Amniotic epithelial cell (primary cell): ENCODE data around the gene TMEM266.

Experiments used
- DNase-seq: peaks from one replicate; pipeline ENCODE4 v3.0.0-alpha.2; 2010; ENCODE audit warnings: low read depth

TMEM266 gene

DNA sequence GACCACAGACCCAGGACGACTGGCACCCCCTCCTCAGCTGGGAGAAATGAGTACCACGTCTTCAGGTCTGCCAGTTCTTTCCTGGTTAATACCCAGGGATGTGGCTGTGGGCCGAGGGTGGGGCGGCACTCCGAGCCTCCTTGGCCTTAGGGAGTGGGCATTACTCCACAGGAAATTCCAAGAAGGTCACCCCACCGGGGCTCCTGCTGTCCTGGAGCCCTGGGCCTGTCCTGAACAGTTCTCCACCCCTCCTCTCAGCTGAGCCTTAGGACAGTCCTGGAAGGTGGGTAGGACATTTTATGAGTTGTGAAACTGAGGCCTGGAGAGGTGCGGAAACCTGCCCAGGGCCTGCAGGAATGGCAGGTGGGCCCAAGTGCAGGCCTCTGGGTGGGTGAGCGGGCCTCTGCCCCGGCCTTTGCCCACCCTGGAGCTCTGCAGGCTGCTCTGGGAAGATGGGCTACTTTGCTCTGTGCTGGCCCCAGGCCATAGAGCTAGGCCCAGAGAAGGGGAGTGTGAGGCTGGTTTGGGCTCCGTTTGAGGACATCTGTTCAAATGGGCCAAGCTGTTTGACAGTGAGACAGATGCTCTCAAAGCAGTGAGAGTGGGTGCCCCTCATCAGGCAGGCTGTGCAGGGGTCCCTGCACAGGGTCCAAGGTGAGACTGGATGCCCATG, 103.1 kb downstream of the TMEM266 start:
- DNase-seq = no peak

DNA sequence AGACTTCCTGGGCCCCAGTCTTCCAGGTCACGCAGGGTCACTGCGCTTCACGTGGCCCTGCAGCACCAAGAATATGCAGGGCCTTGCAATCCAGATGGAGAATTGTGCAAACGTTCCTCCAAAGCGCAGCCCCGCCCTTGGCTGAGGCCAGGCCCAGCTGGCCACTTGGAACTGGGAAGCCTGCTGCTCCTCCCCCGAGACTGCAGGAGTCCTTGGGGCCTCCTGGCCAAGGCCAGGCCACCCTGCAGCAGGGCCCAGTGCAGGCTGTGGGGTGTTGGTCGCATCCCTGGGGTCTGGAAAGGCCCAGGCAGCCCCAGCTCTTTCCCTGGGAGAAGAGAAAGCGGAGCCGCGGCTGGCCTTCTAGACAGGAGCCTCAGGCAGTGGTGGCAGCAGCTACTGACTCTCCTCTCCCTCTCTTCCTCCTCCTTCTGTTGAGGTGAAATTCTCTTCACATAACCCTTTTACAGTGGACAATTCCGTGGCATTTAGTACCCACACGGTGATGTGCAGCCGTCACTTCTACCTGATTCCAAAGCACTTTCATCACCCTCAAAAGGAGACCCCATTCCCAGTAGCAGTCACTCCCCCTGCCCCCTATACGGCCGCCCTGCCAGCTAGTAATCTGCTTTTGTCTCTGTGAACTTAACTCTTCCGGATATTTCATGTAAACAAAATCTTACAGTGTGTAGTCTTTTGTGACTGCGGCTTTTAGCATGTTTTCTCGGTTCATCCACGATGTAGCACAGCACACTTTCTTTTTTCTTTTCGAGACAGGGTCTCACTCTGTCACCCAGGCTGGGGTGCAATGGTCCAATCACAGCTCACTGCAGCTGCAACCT, 103.9 kb downstream of the TMEM266 start:
- no peak for DNase-seq

DNA sequence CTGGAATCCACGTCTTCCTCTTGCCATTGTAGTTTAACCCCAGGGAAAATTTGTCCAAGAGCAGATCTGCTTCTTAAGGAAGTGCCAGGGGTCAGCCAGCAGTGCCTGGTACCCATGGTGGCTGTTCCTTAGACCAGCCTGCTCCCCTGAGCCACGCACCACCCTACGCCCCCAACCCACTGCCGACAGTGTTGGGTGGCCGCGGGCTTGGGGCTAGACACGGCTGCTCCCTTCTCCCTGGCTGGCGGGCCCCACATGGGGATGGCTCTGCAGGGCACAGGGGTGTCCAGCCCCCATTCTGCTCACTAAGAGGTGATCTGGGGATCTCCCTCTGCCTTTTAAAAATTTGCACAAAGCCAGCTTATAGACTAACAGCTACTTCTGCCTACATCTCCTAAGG, 104.8 kb downstream of the TMEM266 start:
- DNase-seq = no peak

DNA sequence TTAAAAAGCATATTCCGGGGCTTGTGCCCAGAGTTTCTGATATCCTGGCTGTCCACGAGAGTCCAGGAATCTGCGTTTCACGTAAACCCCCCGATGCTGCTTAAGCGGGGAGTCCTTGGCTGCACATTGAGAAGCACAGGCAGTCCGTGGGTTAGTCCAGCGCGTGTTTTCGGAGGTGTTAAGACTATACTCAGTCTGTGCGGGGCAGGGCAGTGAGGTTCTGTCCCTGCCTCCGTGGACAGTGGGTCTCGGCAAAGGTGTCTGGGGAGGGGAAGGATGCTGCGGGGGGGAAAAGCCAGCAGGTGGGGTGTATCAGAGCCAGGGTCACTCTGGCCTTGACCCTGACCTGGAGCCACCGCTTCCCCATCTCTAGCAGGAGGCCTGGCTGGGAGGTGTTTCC, 106.2 kb downstream of the TMEM266 start:
- DNase-seq = no peak

DNA sequence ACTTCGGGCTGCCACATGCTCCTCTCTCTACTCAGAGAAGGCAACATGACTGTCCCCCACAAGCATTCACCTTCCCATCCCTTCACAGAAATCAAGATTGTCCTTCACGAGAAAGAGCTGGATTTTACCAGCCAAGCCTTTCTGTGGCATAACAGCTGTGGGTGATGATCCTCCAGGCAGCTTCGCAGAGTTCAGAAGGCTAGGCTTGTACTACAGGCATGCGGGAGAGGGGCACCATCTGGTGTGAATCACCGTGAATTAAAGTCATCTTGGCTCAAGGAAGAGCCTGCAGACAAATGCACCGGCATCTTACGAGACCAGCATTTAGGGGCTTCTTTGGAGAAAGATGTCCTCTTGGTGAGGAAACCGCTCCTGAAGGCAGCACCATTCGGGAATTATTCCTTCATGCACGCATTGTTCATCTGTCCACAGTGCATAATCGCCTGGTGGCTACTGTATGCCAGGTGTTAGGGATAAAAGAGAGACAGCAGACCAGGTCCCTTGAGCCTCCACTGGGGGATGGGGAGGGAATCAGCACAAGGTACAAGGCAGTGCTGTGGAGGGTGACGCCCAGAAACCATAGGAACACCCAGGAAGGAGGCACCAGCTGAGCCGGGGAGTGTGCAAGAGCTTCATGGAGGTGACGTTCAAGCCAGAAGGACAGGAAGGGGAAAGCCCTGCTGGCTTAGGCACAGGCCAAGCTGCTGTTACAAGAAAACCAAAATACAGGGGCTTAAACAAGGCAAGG, 108.6 kb downstream of the TMEM266 start:
- no peak for DNase-seq

DNA sequence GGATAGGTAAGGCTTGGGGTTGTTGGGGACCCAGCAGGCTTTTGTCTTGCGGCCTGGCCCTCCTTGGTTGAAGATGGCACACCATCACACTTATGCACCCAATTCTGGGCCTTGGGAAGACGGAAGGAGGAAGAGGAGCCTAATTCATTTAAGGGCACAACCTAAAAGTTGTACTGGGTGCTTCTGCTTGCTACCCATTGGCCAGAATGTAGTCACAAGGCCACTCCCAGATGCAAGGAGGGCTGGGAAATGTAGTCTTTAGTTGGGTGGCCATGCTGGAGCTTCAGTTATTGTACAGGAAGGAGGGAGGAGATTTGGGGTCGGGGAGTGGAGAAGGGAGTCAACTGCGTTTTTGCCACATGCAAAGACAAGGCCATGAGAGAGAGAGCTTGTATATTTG, 109.2 kb downstream of the TMEM266 start:
- DNase-seq = peak; percentile 21

DNA sequence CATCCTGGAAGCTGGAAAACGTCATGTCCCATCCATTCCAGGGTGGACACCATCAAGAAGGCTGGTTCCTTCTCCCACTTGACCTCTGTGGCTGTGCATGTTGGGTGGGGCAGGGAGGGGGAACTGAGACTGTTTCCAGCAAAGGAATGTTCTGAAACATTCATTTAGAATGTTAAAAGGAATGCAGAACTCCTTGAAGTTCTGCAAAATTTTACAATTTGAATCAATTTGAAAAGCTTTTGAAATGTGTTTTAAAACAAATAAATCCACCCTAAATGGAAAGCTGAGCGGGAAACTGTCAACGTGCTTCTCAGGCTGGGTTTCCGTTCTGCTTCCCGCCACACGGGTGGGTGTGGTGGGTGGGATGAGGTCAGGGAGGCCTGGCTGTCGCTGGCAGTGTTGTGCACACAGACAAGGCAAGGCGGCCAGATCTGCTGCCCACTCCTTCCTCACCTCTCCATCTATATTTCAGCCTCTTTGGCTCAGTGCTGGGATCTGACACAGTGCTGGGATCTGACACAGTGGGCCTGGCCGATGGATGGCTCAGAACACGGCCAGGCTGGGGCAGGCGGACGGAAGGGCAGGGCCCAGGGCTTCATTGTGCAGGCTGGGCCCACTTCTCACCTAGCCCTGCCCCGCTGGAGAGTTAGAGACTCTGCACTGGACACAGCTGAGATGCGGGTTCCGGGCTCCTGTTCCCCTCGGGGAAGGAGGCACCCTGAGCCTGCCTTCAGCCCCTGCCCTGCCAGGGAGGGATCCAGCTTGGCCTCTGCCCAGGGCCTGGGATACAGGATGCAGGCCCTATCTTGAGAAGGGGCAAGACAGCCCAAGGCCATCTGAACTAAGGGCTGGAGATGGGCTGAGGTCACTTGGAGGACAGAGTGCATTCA, 110.4 kb downstream of the TMEM266 start:
- no peak for DNase-seq

DNA sequence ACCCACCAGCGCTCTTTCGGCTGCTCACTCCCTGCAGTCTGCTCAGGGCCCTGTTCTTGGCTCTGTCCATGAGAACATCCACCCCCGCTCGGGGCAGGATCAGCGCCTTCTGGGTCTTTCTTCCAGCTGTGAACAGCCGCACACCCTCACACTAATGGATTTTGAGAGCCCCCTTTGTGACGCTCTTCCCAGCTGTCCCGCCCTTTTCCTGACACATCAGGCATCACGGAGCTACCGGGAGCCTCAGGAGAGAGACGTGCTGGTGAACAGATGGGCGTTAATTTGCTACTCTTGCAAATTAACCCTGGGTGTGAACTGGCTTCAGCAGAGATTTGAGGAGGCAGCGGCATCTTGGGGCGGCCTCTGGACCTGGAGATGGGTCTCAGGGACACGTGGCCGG, 113.0 kb downstream of the TMEM266 start:
- DNase-seq = no peak

DNA sequence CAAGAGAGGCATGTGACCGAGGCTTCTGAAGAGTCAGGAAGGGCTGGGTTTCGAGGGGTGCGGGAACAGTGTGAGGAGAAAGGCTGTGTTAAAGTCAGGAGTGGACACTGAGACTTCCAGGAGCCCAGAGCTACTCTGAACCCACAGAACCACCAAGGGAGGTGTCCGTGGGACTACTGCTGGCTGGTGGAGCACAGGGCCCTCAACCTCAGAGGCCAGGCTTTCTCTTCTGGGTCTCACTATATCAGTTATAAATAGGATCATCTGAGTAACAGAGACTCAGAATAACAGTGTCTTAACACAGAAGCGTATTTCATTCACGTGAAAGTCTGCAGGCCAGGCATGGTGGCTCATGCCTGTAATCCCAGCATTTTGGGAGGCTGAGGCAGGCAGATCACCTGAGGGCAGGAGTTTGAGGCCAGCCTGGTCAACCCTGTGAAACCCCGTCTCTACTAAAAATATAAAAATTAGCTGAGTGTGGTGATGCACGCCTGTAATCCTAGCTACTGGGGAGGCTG, 113.6 kb downstream of the TMEM266 start:
- no peak for DNase-seq

DNA sequence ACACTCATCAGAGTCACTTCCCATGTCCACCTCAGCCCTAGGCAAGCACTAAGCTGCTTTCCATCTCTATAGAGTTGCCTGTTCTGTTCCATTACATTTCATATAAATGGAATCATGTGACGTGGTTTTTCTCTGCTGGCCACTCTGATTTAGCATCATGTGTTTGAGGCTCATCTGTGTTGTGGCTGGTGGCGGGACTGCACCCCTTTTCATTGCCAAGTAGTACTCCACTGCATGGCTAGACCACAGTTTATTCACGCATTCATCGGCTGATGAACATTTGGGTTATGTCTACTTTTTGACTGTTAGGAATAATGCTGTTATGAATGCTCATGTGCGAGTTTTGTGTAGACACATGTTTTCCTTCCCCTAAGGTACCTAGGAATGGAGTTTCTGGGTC, 114.9 kb downstream of the TMEM266 start:
- DNase-seq = no peak

DNA sequence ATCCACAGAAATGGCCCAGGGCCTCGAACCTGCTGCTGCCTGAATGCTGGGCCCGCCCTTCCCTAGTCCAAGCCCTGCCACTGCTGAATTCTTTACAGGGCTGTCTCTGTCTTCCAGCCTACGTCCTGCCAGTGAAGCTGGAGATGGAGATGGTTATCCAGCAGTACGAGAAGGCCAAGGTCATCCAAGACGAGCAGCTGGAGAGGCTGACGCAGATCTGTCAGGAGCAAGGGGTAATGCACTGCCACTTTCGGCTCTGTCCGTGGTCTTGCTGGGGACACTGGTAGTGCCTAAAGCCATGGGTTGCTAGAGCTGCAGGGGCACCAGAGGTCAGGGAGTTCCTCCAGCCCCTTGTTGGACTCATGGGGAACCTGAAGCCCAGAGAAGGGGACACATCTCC, 115.7 kb downstream of the TMEM266 start:
- no peak for DNase-seq

DNA sequence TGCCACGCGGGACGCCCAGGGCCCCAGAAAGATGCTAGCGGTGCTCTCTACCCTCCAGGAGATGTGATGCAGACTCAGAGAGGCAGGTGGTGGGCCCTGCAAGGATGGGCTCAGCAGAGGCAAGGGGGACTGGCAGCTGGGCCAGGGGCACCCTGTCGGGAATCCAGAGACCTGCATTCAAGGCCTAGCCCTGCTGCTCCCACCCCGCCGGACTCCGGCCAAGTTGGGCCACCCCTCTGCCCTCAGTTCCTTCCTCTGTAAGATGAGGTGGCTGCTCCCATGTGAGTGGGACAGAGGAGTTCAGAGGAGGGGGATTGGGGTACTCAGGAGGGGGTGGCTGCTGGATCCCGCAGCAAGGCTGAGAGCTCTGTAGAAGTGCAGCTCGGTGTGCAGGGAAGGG, 116.3 kb downstream of the TMEM266 start:
- no peak for DNase-seq

DNA sequence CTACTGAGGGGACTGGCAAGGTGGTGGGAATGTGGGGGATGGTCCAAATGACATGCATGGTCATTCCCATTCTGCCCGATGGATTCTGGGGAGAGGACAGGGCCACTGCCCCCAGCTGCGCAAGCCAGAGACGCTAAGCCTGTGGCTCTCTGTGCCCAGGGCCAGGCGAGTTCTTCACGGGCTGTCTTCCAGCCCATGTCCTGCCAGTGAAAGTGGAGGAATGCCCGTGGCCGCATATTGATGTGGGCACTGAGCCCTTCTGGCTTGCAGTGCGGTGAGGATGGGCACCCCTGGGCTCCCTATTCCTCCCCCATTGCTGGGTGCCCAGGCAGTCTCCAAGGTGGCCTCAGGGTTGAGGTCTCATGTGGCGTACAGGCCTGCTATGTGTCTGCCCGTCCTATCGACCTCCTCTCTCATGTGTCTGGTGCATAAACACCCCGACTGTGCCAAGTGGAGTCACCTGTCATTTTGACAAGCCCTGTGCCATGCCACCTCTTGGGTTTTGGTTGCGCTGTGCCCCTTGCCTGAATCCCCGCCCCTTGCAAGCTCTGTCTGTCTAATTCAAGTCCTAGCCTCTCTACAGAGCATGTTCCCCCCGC, 116.8 kb downstream of the TMEM266 start:
- no peak for DNase-seq

DNA sequence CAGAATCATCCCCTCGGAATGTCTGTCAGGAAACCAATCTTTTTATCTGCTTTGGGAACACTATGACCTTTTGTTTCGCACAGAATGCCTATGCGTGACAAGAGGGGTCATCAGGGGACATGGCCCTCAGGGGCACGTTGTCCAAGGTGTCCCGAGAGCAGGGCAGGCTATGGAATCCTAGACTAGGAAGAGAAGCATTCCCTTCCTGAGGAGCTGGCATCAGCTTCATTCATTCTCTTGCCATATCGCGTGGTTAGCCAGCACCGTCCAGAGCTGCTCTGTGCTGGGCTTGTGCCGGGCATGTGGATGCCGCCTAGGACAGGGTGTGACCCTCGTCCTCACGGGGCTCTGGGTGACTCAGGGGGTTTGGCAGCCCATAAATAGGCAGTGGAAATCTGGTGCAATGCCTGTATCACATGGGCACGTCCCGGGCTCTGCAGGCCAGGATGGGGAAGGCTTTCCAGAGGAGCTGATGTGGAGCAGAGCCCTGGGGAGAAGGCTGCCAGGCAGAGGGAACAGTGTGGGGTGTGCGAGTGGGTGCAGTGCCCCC, 117.8 kb downstream of the TMEM266 start:
- peak; percentile 51 for DNase-seq

DNA sequence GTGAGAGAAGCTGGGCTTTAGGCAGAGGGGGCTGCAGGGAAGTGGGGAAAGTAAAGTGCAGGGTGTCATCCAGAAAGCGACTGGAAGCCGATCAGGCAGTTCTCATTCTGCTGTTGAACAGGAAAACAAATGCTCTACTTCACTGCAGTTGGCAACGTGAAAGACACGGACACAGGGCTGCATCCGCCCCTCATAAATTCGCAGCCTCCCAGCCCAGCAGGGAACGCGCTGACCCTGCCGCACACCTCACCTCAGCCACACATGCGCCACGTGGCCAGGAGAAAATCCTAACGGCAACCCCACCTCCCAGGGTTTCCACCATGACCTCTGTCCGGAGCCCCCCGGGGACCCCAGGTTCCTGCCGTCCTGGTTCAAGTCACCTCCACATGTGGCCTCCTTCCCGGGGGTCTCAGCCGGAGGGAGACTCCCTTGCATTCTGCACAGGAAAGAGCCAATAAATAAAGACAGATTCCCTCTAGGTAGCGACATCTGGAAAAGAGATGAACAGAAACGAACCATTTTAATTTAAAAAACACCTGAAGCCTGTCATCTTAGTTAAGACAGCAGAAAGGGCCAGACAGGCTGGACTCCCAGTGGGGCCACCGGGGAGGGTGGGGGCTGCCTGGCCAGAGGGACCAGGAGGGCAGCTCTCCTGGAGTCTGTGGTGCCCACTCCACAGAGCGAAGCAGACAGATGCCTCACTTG, 118.7 kb downstream of the TMEM266 start:
- DNase-seq = no peak

DNA sequence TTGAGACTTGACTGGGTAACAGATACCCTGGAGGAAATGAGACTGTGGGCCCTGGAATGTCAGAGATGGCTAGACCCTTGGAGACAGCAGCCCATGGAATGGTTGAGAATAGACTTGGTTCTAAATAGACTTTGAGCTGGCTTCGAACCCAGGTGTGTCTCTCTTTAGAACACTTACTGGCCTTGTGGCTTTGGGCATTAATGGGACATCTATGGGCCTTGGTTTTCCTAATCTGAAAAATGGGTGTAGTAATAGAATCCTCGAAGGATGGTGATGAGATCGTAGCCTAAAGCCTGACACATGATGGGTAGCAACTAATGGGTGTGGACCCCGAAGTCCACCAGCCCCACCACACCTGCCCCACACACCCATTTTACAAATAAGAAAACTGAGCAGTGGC, 119.2 kb downstream of the TMEM266 start:
- DNase-seq = no peak

DNA sequence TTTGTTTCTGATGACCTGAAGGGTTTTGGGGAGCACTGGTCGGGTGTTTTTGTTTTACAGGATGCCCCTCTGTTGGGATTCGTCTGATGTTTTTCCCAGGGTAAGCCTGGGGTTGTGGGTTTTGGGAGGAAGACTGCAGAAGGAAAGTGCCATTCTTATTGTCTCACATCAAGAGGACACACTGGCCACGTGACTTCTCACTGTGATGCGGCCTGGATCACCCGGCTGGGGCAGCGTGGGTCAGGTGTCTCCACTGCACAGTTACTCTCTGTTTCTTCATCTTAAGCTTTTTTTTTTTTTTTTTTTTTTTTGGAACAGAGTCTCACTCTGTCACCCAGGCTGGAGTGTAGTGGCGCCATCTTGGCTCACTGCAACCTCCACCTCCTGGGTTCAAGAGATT, 120.5 kb downstream of the TMEM266 start:
- no peak for DNase-seq

DNA sequence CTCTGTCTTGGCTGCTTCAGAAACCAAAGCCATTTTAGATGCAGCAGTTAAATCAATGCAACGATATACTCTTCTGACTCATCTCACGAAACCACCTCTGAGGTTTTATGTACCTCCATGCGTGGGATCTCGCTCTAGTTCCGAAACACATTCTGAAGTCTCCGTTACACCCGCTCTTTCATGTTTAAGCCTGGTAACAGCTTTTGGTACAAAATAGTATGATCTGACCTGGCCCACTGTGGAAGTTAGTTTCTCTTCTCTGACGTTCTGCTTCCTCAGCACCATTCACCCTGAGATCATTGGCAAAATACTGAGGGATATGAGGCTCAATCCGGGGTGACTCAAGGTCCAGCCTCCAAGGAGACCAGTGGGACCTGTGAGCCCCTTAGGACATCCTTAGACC, 121.9 kb downstream of the TMEM266 start:
- DNase-seq = no peak

DNA sequence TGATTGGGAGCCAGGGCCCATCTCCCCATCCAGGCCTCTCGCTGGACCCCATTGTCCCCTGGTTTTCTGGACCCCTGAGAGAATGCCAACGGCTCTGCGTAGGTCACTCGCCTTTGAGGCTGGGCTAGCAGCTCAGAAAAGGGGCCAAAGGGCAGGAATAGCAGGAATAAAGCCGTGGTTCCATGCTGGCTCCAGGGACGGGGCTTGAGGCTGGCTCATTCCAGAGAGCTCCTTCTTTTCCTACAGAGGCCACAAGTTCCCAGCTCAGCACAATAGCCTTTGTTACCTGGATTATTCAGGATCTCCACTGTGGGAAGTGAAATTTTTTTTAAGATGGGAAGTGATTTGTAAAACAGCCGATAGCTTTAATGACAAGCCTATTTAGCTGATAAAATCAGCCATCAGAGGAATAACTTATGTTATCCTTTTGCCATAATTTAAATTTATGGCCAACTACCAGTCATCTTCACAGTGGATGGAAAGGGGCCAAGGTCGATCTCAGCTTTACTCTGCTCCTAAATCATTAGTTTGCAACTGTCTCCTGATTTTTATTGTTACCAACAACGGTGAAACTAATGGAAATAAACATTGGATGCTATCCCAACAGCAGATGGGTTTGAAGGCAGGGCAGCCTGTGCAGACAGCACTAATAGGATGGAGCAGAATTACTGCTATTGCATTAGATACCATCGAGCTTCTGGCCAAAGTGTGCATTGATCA, 124.3 kb downstream of the TMEM266 start:
- no peak for DNase-seq

DNA sequence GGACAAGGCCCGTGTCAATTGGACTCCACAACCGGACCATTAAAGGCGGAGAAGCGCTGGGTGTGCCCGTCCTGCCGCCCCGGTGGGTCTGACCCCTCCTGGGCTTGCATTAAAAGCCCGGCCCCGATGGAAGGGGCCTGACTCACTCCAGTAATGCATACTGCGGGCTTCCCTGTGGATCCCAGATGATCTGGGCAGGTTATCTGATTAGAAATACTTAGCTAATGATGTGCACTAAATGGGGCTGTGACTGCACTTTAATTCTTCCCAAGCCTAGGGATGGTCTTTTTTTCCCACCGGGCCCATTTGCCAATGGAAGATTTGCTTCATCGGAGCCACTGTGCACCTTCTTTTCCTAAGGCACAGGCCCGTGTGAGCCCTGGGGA, 124.9 kb downstream of the TMEM266 start:
- no peak for DNase-seq
